ENCODE measurements around the gene MED25.

Gene MED25

DNA sequence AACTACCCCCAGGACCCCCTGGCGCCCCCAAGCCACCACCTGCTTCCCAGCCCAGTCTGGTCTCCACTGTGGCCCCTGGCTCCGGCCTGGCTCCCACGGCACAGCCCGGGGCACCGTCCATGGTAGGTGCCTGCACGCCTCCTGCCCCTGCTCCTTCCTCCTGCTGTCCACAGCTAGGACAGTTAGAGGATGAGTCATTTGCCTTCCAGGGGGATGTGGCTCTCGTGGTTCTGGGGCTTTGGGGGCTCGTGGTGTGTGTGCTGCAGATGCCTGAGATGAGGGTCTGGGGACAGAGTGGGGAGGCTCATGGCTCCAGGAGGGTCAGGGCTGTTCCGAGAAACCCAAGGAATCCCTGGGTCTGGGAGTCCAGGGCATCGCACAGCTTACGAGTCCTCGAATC lies 12.7 kb downstream of the MED25 start:
- TF ChIP-seq CTCF (conservative IDR thresholded peaks at IDR 0.05; ENCODE audit: low read depth) = no peak
- ChIA-PET POLR2A (ENCODE audit: low non-redundant PET) (no interaction called here), CTCF (no interaction called here)
- DNase-seq (ENCODE audit: low spot score) = no peak
- no peak overlapping the region for H3K27ac ChIP-seq

DNA sequence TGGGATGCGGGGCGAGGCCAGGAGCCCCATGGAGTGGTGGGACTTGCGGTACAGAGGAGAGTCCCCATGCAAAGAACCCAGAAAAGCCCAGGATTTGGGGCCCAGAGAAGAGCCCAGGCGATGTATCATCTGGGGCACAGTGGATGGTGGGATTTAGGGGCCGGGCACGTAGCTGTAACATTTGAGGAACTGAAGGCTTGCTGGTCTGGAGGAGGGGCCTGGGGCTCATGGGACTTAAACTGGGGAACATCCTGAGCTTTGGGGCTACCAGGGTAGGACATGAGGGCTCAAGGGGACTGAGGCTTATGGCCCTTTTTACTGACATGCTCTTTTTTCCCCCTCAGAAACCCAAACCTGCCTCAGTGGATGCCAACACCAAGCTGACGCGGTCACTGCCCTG lies 13.5 kb downstream of the MED25 start:
- no peak for DNase-seq (ENCODE audit: low spot score)
- CTCF ChIA-PET = no interaction called here
- POLR2A ChIA-PET (ENCODE audit: low non-redundant PET) = no interaction called here
- no peak for TF ChIP-seq CTCF (conservative IDR thresholded peaks at IDR 0.05; ENCODE audit: low read depth)
- peak overlapping the region; percentile 8; the same call in 1 of the 2 replicates for H3K27ac ChIP-seq

DNA sequence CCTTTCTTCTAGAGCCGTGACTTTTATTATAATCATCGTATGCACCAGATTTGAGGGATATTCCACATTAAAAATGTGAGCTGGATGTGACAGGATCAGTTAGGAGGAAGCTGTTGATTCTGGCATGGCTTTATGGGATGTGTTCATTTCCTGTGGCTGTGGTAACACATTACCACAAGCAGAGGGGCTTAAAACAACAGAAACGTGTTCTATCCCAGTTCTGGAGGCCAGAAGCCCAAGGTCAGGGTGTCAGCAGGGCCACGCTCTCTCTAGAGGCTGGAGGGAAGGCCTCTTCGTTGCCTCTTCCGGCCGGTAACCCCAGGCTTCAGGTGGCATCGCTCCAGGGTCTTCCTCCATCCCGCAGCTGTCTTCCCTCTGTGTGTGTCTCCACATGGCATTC lies 14.5 kb downstream of the MED25 start:
- DNase-seq (ENCODE audit: low spot score) = no peak
- CTCF ChIA-PET = no interaction called here
- peak overlapping the region; percentile 8 for H3K27ac ChIP-seq
- POLR2A ChIA-PET (ENCODE audit: low non-redundant PET) = no interaction called here
- TF ChIP-seq CTCF (conservative IDR thresholded peaks at IDR 0.05; ENCODE audit: low read depth) = no peak

DNA sequence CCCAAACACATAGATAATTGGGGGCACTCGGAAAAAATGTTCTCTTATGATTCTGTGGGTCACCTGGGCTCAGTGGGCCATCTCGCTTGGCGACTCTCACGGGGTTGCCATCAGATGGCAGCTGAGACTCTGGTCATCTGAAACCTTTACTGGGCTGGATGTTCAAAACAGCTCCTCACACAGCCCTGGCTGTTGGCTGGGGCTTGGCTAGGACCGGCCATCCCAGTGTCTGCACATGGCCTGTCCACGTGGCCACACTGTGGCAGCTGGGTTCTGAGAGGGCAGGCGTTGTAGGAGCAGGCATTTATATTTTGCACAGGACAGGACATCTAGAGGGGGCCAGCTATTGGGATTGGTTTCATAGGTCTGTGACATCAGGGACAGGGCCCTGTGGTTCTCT lies 15.5 kb downstream of the MED25 start:
- peak overlapping the region; percentile 8 for H3K27ac ChIP-seq
- no peak for DNase-seq (ENCODE audit: low spot score)
- POLR2A ChIA-PET (ENCODE audit: low non-redundant PET) = no interaction called here
- CTCF ChIA-PET = interaction anchor here (0.7 kb wide), 1 partner anchor 8 kb away, joined by 6 read pairs; no protein-coding TSS in a partner anchor
- TF ChIP-seq CTCF (conservative IDR thresholded peaks at IDR 0.05; ENCODE audit: low read depth) = no peak

DNA sequence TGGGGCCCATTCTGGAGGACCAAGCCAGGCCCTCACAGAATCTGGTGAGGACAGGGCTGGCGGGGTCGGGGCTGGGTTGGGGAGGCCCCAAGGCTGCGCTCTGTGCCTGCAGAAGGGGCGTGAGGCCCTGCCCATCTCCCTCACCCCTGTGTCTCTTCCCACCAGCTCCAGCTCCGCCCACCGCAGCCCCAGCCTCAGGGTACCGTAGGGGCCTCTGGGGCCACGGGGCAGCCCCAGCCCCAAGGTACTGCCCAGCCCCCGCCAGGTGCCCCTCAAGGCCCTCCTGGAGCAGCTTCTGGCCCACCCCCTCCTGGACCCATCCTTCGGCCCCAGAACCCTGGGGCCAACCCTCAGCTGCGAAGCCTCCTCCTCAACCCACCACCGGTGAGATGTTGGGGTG lies 17.5 kb downstream of the MED25 start:
- no peak for DNase-seq (ENCODE audit: low spot score)
- no peak for TF ChIP-seq CTCF (conservative IDR thresholded peaks at IDR 0.05; ENCODE audit: low read depth)
- CTCF ChIA-PET = interaction anchor here (0.5 to 0.6 kb wide), 2 partner anchors 25 to 27 kb away, joined by 4 read pairs; no protein-coding TSS in a partner anchor
- H3K27ac ChIP-seq = no peak overlapping the region
- POLR2A ChIA-PET (ENCODE audit: low non-redundant PET) = no interaction called here

DNA sequence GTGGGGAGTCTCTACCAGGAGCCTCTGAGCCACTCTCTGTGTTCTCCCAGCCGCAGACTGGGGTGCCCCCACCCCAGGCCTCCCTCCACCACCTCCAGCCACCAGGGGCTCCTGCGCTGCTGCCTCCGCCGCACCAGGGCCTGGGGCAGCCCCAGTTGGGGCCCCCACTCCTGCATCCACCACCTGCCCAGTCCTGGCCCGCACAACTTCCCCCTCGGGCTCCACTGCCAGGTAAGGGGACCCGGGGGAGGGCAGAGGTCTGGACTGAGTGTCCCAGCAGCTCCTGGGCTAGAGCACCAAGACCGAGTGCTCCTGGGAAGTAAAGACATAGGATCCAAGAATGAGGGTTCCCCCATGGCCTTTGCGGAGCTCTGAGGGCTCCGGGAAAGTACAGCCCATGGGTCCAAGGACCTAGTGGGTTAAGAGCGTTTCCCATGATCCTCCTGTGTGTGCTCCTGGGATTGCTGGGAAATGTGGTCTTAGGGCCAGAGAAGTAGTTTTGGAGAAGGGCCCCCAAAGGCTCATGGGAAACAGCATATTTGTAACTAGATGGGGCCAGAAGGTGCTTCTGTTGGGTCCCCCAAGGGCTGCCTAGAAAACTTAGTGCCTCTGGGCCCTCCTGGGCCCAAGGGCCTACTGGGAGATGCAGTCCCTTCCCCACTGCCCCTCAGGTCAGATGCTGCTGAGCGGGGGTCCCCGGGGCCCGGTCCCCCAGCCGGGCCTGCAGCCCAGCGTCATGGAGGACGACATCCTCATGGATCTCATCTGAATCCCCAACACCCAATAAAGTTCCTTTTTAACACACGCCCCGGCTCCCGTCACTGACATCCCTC lies 18.3 kb downstream of the MED25 start:
- ChIA-PET CTCF (interaction anchor here (0.5 to 0.6 kb wide), 2 partner anchors 26 to 30 kb away, joined by 3 to 4 read pairs; no protein-coding TSS in a partner anchor), POLR2A (ENCODE audit: low non-redundant PET) (no interaction called here)
- no peak for DNase-seq (ENCODE audit: low spot score)

More for the DNA sequence above, 18.3 kb downstream of the MED25 start:
- H3K27ac ChIP-seq = peak overlapping the region; percentile 11; the same call in 1 of the 2 replicates
- TF ChIP-seq CTCF (conservative IDR thresholded peaks at IDR 0.05; ENCODE audit: low read depth) = no peak

Measured in RWPE1 (cell line).